ENCODE results near the gene AP5B1. TPM values are rescaled to one million over a fixed set of nuclear protein-coding genes. Genes with fewer than 3 reads are reported as not detected.

Gene AP5B1
- total RNA-seq, 1 experiment from 2014 or later = 9.4 TPM

DNA sequence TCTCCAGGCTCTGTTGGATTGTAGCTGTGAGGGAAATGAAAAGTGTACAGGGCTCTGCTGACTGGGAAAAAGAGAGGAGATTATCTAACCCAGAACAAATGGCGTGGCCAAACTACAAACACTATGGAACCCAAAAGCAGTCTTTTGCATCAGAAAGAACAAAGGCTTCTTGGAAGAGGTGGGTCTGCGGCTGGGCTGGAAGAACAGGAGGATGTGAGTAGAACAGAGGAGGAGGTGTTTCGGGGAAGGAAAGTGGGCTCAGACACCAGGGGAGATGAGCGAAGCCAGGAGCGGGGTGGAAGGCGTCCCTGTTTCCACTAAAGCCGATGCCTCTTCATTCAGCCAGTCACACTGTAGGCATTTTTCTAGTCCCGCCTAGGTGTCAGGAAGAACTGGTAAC lies 18.1 kb upstream of the AP5B1 start:
- no peak overlapping the region for H2AK5ac ChIP-seq (ENCODE audit: insufficient read length, low read length)
- H3K4me2 ChIP-seq (ENCODE audit: insufficient read depth, insufficient read length, low read length) = no peak overlapping the region
- no peak overlapping the region for H2BK5ac ChIP-seq (ENCODE audit: insufficient read length, low read length)
- no peak overlapping the region for H4K5ac ChIP-seq (ENCODE audit: insufficient read length, low read depth, low read length)
- no peak overlapping the region; a peak in 1 of 5 replicates for H3K4me3 Mint-ChIP-seq
- WGBS (ENCODE audit: extremely low coverage, insufficient read length, low lambda C conversion rate) = no CpG with 5 or more reads among the region's 8 CpGs
- no peak overlapping the region for H3K18ac ChIP-seq (ENCODE audit: insufficient read length, low read depth, low read length)
- H2BK12ac ChIP-seq (ENCODE audit: insufficient read length, low read depth, low read length) = no peak overlapping the region
- H2AFZ ChIP-seq (ENCODE audit: low read length) = no peak overlapping the region
- no peak overlapping the region for H3K56ac ChIP-seq (ENCODE audit: insufficient read length, low read depth, low read length)
- H4K91ac ChIP-seq (ENCODE audit: insufficient read length, low read depth, low read length) = no peak overlapping the region
- H3K9me3 Mint-ChIP-seq = no peaks in the 10 kb centered on the region
- peaks cover 23 to 38% of the 10 kb centered on the region in 2 experiments for H3K4me1 Mint-ChIP-seq
- no peak overlapping the region for H2BK120ac ChIP-seq (ENCODE audit: low read depth, low read length, poor library complexity, severe bottlenecking)
- no peaks in the 10 kb centered on the region for H3K9me3 ChIP-seq (ENCODE audit: control insufficient read depth, low read depth, low read length)
- no peak overlapping the region for H3T11ph ChIP-seq (ENCODE audit: low read length)
- H3K27me3 Mint-ChIP-seq (ENCODE audit: low read depth) = peaks cover 9% of the 10 kb centered on the region
- no peak overlapping the region for H3K23ac ChIP-seq (ENCODE audit: insufficient read length, low read depth, low read length)
- no peak overlapping the region for H3K9ac ChIP-seq (ENCODE audit: extremely low read depth, insufficient read length, low read length)
- H3K79me2 ChIP-seq (ENCODE audit: insufficient read depth, low read length) = no peaks in the 10 kb centered on the region
- H4K20me1 ChIP-seq (ENCODE audit: control insufficient read depth, insufficient read depth, insufficient read length) = no peaks in the 10 kb centered on the region
- no peaks in the 10 kb centered on the region for H3K4me1 ChIP-seq (ENCODE audit: insufficient read depth, low read length)
- no peaks in the 10 kb centered on the region for H3K23me2 ChIP-seq (ENCODE audit: insufficient read length, low read depth, low read length, poor library complexity, severe bottlenecking)
- H3K79me1 ChIP-seq (ENCODE audit: insufficient read depth, low read depth, low read length, poor library complexity, severe bottlenecking) = no peaks in the 10 kb centered on the region
- no peak overlapping the region for H3K14ac ChIP-seq (ENCODE audit: insufficient read depth, low read length)
- H3K27ac Mint-ChIP-seq = peak overlapping the region in 1 of 3 experiments; percentile 7; a peak in 1 of 7 replicates
- no peak overlapping the region for H4K8ac ChIP-seq (replicated peaks; ENCODE audit: insufficient read length, low read depth, low read length)
- H2BK15ac ChIP-seq (ENCODE audit: low read depth, low read length) = no peak overlapping the region
- no peak for DNase-seq
- H3K27me3 ChIP-seq (ENCODE audit: insufficient read depth, low read length) = no peaks in the 10 kb centered on the region; the same call in 1 of the 2 replicates
- H3K27ac ChIP-seq (ENCODE audit: insufficient read length, low read depth, low read length) = no peak overlapping the region
- H2BK20ac ChIP-seq (ENCODE audit: low read depth, low read length, poor library complexity, severe bottlenecking) = no peak overlapping the region
- TF ChIP-seq, protein P1, sequence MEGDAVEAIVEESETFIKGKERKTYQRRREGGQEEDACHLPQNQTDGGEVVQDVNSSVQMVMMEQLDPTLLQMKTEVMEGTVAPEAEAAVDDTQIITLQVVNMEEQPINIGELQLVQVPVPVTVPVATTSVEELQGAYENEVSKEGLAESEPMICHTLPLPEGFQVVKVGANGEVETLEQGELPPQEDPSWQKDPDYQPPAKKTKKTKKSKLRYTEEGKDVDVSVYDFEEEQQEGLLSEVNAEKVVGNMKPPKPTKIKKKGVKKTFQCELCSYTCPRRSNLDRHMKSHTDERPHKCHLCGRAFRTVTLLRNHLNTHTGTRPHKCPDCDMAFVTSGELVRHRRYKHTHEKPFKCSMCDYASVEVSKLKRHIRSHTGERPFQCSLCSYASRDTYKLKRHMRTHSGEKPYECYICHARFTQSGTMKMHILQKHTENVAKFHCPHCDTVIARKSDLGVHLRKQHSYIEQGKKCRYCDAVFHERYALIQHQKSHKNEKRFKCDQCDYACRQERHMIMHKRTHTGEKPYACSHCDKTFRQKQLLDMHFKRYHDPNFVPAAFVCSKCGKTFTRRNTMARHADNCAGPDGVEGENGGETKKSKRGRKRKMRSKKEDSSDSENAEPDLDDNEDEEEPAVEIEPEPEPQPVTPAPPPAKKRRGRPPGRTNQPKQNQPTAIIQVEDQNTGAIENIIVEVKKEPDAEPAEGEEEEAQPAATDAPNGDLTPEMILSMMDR (conservative IDR thresholded peaks at IDR 0.05) = no peak
- H3K4ac ChIP-seq (ENCODE audit: low read depth, low read length) = no peak overlapping the region
- peaks cover 0 to 6% (median 0%) of the 10 kb centered on the region in 3 experiments; a peak in 1 of 7 replicates for H3K36me3 Mint-ChIP-seq (ENCODE audit: insufficient read depth in 1 of 3, low read depth in 3 of 3)
